ENCODE data around the gene WWP2.
A peak's percentile ranks its signal among the peaks of the same experiment; 100 is the strongest.

WWP2 gene

DNA sequence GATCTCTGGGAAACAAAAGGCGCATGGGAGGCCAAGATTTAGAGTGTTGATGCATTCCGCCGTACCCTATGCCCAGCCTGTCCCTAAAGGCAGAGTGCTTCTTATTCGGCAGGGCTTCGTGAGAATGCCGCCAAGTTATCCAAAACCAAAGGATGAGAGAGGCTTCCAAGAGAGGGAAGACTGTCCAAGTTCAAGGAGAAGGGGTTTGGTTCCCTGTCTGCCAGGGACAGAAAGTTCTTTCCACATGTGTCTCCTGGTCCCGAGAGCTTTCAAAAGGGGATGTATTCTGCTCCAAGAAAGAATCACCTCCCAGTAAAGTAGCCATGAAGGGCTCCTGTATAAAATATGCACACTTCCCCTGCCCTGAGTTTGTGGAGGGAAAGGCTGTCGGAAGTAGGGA lies 146.9 kb downstream of the WWP2 start:
- Mint-ChIP-seq H3K27ac (no peak overlapping the region), H3K4me1 (peaks cover 2% of the 10 kb centered on the region), H3K36me3 (ENCODE audit: low read depth) (peaks cover 32% of the 10 kb centered on the region), H3K9me3 (no peaks in the 10 kb centered on the region), H3K4me3 (no peak overlapping the region), H3K27me3 (ENCODE audit: low read depth) (no peaks in the 10 kb centered on the region)
- TF ChIP-seq, protein P1, sequence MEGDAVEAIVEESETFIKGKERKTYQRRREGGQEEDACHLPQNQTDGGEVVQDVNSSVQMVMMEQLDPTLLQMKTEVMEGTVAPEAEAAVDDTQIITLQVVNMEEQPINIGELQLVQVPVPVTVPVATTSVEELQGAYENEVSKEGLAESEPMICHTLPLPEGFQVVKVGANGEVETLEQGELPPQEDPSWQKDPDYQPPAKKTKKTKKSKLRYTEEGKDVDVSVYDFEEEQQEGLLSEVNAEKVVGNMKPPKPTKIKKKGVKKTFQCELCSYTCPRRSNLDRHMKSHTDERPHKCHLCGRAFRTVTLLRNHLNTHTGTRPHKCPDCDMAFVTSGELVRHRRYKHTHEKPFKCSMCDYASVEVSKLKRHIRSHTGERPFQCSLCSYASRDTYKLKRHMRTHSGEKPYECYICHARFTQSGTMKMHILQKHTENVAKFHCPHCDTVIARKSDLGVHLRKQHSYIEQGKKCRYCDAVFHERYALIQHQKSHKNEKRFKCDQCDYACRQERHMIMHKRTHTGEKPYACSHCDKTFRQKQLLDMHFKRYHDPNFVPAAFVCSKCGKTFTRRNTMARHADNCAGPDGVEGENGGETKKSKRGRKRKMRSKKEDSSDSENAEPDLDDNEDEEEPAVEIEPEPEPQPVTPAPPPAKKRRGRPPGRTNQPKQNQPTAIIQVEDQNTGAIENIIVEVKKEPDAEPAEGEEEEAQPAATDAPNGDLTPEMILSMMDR (IDR thresholded peaks at IDR 0.05; ENCODE audit: unreplicated experiment in 3 of 3): no peak

DNA sequence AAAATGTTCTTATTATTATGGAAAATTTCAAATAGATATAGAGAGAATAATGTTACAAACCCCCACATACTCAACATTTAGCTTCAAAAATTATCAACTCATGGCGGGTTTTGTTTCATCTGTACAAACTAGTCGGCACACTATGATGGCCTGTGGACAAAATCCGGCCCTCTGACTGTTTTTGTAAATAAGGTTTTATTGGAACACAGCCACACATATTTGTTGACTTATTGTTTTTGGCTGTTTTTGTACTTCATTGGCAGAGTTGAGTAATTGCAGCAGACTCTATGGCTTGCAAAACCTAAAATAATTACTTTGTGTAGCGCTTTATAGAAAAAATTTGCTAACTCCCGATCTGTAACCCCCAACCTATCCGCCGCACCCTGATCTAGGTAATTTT lies 147.6 kb downstream of the WWP2 start:
- H3K4me1 Mint-ChIP-seq: no peaks in the 10 kb centered on the region
- TF ChIP-seq, protein P1 (IDR thresholded peaks at IDR 0.05; ENCODE audit: unreplicated experiment in 3 of 3): no peak
- H3K36me3 Mint-ChIP-seq (ENCODE audit: low read depth): peaks cover 32% of the 10 kb centered on the region
- no peaks in the 10 kb centered on the region for H3K9me3 Mint-ChIP-seq
- H3K4me3 Mint-ChIP-seq: no peak overlapping the region
- H3K27me3 Mint-ChIP-seq (ENCODE audit: low read depth): no peaks in the 10 kb centered on the region
- H3K27ac Mint-ChIP-seq: no peak overlapping the region

DNA sequence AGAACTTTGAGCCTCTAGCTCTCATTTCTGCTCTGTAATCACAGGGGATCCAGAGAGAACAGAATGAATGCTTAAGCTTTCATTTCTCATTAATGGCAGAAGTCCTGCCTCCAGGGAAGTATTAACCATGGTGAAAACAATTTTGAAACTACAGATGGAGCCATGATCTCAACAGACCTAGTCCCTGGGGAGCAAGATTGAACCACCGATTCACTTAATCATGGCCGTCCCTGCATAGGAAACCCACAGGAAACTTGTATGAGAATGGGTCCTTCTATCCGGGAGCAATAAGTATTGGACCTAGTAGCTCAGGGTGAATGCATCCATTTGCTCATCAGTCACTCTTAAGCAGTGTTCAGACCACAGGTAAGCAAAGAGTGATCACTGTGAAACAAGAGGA lies 148.8 kb downstream of the WWP2 start:
- Mint-ChIP-seq H3K4me3 (no peak overlapping the region), H3K36me3 (ENCODE audit: low read depth) (peaks cover 31% of the 10 kb centered on the region), H3K27me3 (ENCODE audit: low read depth) (no peaks in the 10 kb centered on the region), H3K27ac (no peak overlapping the region), H3K9me3 (no peaks in the 10 kb centered on the region), H3K4me1 (no peaks in the 10 kb centered on the region)
- TF ChIP-seq, protein P1 (IDR thresholded peaks at IDR 0.05; ENCODE audit: unreplicated experiment in 3 of 3): no peak

DNA sequence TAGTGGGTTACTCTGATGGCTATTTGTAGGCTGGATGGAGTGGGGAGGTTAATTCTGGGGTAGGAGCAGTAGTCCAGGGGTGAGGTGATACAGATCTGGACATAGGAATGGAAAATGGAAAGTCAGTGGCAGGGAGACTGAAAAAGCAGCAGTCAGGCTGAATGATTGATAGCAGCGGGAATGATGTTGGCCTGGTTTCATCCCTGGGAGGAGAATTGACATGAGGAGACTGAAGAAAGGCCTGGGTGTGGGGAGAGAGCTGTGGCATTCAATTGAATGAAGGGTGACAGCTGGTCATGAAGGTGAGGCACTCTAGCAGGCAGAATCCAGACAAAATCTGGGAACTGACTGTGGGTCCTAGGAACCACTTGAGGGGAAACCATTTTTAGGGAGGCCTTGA lies 154.3 kb downstream of the WWP2 start:
- Mint-ChIP-seq H3K27me3 (ENCODE audit: low read depth) (no peaks in the 10 kb centered on the region), H3K4me3 (no peak overlapping the region), H3K27ac (peak overlapping the region in 2 of 3 experiments; percentile 1 to 2), H3K4me1 (peaks cover 24% of the 10 kb centered on the region), H3K9me3 (no peaks in the 10 kb centered on the region), H3K36me3 (ENCODE audit: low read depth) (peaks cover 5% of the 10 kb centered on the region)
- TF ChIP-seq, protein P1 (IDR thresholded peaks at IDR 0.05; ENCODE audit: unreplicated experiment in 3 of 3): no peak

DNA sequence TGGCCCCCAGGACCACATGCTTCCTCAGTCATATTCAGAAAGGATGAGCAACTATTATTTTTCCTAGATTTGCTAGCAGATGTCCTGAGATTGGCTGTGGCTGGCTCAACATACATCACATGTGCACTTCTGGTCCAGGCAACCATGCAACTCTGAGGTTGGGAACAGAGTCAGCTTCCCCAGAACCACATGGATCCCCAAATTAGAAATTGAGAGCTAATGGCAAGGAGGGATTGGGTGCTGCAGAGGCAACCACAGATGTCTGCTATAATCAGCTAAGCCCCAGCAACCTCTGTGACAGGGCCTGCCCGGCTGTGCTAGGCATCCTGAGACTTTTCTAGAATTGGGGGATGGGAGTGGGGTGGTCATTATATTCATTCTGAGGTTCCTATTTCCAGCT lies 155.2 kb downstream of the WWP2 start:
- H3K36me3 Mint-ChIP-seq (ENCODE audit: low read depth): peaks cover 6% of the 10 kb centered on the region
- no peak overlapping the region for H3K4me3 Mint-ChIP-seq
- H3K4me1 Mint-ChIP-seq: peaks cover 24% of the 10 kb centered on the region
- H3K27me3 Mint-ChIP-seq (ENCODE audit: low read depth): no peaks in the 10 kb centered on the region
- no peaks in the 10 kb centered on the region for H3K9me3 Mint-ChIP-seq
- TF ChIP-seq, protein P1 (IDR thresholded peaks at IDR 0.05; ENCODE audit: unreplicated experiment in 3 of 3): no peak
- H3K27ac Mint-ChIP-seq: peak overlapping the region; percentile 14 to 54 (median 50)

DNA sequence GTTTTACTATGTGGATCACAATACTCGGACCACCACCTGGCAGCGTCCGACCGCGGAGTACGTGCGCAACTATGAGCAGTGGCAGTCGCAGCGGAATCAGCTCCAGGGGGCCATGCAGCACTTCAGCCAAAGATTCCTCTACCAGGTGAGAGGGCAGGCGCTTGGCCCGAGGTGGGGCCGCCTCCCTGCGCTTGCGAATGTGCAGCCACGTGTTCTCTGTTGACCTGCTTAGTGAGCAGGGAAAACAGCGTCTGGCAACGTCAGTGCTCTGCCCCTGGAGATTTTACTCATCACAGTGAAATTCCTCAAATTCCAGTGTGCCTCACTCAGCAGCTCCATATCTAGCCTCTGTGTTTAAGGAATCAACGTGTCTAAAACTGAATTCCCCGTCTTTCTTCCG lies 155.6 kb downstream of the WWP2 start:
- Mint-ChIP-seq H3K27me3 (ENCODE audit: low read depth) (no peaks in the 10 kb centered on the region), H3K36me3 (ENCODE audit: low read depth) (peaks cover 9% of the 10 kb centered on the region), H3K4me3 (peak overlapping the region in 1 of 3 experiments; percentile 2), H3K9me3 (no peaks in the 10 kb centered on the region), H3K27ac (peak overlapping the region; percentile 14 to 54 (median 50)), H3K4me1 (peaks cover 24% of the 10 kb centered on the region)
- TF ChIP-seq, protein P1 (IDR thresholded peaks at IDR 0.05; ENCODE audit: unreplicated experiment in 3 of 3): no peak

Data from nephron (organoid).